ENCODE data around the gene DCTN1. TPM values are rescaled to one million over a fixed set of nuclear protein-coding genes. Genes with fewer than 3 reads are reported as not detected.

The DCTN1 gene
- total RNA-seq = 100 to 1,000 TPM in 2 of 4 donors, 10 to 100 TPM in 2; 78.7 to 131 (median 100) TPM

DNA sequence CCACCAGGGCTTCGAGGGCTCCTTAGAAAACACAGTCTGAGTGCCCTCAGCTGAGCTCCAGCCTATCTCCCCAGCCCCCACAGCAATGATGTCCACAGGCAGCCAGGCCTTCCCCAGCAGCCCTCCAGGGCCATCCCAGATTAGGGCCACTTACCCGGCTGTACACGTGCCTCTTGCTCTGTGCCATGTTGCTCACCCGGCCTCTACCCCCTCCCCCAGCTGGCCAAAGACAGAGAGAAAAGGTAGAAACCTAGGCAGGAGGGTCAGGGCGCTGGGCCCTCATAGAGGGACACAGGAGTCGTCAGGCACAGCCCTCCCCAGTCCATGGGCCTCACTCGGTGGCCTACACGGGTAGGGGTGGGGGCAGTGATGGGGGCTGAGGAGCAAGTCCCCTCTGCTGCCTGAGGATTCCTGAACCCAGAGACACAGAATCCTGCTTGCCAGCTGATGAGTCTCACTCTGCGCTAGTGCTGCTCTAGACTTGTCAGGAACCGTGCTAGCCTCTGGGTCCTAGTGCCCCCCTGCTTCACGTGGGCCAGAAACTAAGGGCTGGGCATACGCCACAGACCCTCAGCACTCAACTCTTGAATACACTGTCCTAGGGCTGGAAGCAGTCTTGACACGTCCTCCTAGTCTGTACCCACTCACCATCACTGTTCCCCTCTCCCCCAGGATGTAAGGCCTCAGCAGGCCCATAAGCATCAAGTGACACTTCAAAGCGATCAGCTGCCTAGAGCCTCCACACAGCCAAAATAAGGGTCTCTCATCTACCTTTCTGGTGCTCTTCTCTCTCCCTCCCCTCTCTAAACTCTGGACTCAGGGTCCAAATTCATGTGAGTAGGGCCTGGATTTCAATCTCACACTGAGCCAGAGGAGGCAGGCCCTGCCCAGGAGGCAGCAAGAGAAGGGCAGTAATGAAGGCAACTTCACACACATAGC lies at the start of gene DCTN1:
Gene DCTN1 (minus strand): TSS at position 461 of the 939 bp plus-strand sequence. CDS start 274 bp downstream, at position 187.
- TF ChIP-seq, protein P1, sequence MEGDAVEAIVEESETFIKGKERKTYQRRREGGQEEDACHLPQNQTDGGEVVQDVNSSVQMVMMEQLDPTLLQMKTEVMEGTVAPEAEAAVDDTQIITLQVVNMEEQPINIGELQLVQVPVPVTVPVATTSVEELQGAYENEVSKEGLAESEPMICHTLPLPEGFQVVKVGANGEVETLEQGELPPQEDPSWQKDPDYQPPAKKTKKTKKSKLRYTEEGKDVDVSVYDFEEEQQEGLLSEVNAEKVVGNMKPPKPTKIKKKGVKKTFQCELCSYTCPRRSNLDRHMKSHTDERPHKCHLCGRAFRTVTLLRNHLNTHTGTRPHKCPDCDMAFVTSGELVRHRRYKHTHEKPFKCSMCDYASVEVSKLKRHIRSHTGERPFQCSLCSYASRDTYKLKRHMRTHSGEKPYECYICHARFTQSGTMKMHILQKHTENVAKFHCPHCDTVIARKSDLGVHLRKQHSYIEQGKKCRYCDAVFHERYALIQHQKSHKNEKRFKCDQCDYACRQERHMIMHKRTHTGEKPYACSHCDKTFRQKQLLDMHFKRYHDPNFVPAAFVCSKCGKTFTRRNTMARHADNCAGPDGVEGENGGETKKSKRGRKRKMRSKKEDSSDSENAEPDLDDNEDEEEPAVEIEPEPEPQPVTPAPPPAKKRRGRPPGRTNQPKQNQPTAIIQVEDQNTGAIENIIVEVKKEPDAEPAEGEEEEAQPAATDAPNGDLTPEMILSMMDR (IDR thresholded peaks at IDR 0.05; ENCODE audit: low read depth) = no peak

DNA sequence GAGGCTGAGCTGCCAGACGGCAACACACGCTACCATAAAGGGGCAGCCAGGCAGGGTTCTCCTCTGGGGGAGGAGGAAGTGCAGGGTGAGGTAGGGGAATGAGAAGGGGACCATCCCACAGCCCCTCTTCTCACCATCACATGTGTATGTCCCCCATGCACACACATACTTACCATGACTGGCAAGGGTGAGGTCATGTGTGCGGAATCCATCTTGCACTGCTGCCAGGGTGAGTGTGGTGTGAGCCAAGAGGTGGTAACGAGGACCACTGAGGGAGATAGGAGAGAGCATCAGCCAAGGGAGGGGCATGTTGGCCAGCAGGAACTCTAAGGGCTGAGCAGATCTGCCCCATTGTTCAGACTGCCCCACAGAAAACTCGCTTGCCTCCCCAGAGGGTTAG lies 48.6 kb upstream of the DCTN1 start:
- TF ChIP-seq, protein P1 (IDR thresholded peaks at IDR 0.05; ENCODE audit: low read depth) = no peak

DNA sequence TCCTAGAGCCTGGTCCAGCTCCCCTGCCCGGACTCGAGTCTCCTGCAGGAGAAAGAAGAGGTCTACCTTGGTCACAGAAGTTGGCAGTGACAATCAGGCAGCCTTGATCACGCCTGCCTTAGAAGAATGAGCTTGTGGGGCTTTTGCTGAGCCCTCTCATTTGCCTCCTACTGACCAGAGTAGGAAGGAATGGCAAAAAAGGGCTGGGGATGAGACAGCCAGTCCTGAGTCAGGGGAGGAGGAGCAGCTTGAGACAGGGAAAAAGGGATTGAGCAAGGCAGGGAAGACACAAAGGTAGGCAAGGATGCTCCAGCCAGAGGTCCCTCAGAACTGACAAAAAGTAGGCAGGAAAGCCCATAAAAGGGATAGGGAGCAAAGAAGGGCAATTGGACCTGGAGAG lies 47.4 kb upstream of the DCTN1 start:
- TF ChIP-seq, protein P1 (IDR thresholded peaks at IDR 0.05; ENCODE audit: low read depth) = no peak

DNA sequence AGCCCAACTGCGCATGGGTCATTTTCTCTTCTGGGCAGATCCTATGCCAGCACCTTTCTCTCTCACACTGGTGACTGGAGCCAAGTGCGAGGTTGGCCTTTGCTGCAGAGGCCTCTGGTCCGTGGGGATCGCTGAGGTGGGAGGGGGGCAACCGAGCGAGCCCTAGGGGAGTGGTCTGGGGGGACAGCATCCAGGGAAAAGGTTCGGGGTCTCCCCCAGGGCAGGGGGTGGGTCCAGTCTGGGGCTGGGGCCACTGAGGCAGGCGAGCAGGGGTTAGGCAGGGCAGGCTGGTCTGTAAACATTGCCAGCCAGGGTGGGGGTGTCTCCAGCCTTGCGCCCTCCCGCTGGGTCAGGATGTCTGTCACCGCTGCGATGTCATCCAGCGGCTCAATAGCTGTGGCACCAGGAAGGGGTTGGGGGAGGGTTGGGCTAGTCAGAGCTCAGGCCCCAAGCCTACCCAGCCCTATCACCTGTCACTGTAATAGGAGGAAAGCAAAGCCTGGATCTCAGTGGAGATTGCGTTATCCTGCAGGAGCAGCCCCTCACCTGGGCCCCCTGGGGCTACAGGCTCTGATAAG lies 46.2 kb upstream of the DCTN1 start:
- TF ChIP-seq, protein P1 (IDR thresholded peaks at IDR 0.05; ENCODE audit: low read depth) = no peak

DNA sequence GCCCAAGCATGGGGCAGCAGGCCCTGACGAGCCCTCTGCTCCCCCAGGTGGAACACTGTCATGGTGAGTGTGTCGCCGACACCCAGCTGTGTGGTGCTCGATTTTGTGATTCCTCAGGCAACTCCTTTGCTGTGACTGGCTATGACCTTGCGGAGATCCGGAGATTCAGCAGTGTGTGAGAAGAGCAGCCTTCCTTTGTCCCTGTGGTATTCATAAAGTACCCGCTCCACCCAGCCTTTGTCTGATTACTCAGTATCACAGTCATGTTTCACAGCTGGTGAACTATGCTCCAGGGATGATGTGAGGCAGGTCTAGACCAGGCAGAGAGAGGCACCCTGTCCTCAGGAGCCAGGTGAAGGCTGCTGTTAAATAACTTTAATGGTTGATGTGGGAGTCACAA lies 45.4 kb upstream of the DCTN1 start:
- TF ChIP-seq, protein P1 (IDR thresholded peaks at IDR 0.05; ENCODE audit: low read depth) = no peak

DNA sequence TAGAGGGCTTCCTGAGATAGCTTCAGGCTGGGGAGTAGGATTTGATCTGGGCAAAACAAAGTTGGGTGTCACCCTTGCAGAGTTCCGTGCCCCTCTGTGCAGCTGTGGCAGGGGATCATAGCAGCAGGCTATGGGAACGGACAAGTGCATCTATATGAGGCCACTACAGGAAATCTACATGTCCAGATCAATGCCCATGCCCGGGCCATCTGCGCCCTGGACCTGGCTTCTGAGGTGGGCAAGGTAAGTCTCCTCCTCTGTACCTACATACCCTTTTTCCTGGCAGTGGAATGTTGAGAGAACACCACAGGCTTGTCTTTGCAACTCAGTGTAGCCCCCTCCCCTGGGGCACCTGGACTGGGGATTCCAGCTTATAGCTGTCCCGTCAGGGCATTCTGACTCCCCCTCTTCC lies 44.9 kb upstream of the DCTN1 start:
- TF ChIP-seq, protein P1 (IDR thresholded peaks at IDR 0.05; ENCODE audit: low read depth) = no peak
